Medulla oblongata (tissue), 1 donor: ENCODE data around the gene AKNA.

Experiments used
- DNase-seq: peaks from one replicate; pipeline ENCODE4 v3.0.0-alpha.2; 2015; ENCODE audit errors: extremely low spot score

The AKNA gene

DNA sequence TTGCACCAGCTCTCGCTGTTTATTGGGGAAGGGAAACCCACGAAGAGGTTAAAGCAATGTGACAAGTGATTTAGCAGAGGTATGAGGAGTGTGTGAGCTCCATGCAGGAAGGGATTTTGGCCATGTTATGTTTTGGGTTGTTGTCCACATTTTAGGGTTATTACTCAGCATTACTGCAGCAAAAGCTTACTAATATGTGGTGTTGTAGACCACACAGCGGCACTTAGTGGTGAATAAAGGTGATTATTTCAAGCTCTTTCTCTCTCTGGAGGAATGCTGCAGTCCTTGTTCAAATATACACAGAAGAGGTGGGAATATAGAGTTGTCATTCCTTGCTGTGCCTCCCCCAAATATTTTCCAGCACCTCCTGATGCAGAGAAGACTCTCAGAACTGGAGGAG lies 29.7 kb upstream of the AKNA start:
- no peak for DNase-seq

DNA sequence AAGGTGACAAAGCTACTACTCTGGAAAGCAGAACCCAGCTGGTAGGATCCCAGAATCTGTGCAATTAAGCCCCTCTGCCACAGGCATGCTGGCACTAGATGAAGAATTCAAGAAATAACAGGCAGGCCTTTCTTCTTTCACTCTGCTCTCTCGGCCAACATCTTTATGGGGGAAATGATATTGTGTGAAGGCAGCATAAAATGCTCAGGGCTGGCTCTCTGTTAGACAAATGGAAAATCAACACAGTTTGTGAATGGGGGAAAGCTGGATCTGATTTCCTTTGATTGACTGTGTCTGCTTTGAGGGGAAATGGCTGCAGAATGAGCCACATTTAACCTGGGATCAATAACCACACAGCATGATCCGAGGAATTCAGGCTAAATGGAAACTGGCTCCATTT lies 29.1 kb upstream of the AKNA start:
- no peak for DNase-seq

DNA sequence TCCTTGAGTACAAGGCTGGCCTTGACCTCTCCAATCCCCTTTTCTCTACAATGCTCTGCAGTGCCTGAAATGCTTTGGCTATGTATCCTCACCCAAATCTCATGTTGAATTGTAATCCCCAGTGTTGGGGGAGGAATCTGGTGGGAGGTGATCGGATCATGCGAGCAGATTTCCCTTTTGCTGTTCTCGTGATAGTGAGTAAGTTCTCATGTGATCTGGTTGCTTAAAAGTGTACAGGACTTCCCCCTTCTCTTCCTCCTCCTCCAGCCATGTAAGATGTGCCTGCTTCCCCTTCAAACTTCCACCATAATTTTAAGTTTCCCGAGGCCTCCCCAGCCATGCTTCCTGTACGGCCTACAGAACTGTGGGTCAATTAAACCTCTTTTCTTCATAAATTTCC lies 28.5 kb upstream of the AKNA start:
- no peak for DNase-seq

DNA sequence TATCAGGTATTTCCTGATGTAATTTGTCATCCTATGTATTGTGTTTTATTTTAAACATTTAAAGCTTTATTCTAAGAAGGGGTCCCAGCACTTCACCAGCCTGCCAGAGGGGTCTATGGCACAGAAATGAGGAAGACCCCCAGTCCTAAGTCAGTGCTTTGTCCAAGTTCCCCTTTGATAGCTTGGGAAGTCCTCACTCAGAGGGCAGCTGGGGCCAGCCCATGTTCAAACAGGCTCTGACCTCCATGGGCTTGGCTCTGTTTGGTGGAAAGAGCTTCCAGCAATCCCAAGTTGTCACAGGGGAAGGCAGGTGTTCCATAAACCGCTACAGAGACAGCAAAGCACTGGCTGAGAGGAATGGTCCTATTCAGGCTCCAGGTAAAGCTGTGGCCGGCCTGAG lies 26.6 kb upstream of the AKNA start:
- no peak for DNase-seq

DNA sequence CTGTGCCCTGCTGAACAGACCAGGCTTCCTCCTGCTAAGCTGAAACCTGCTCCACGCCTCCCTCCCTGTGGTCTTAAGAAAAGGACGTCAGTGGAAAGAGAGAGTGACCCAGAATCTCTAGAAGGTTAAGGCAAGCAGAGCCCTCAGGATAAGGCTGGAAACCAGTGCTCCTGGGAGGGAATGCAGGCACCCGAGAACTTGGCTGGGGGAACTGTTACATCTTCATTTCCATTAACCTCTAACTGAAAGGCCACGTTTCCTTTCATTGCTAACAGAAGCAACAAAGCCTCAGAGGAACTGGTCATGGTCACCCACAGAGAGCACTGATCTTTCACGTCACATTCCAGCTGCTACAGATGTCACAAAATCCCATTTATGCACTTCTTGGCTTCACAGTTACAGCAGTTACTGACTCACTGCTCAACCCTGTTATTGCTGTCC lies 26.1 kb upstream of the AKNA start:
- no peak for DNase-seq

DNA sequence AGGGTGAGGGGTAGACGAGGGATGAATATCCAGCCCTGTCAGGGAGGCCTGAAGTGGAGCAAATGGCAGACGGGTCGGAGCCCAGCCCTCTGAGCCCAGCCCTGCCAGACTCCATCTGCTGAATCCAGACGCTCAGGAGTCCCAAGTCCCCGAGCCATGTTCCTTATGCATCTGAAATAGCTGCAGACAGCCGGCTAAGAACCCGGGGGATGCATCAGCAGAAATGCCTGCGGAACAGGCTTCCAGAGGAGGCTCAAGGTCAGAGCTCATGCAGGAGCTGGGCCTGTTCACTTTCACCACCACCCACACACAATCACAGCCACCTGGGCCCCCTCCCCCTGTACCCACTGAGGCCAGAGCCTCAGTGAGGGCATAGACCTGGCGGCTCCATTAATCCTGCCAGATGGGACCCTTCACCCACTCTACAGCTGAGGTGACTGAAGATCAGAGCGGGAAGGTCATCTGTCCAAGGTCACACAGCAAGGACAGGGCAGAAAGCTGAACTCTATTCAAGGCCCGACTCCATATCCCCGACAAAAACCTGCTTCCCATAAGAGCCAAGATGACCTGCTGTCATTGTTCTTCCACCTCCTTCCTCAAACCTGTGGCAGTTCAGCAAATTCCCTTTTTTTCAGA lies 24.4 kb upstream of the AKNA start:
- no peak for DNase-seq

DNA sequence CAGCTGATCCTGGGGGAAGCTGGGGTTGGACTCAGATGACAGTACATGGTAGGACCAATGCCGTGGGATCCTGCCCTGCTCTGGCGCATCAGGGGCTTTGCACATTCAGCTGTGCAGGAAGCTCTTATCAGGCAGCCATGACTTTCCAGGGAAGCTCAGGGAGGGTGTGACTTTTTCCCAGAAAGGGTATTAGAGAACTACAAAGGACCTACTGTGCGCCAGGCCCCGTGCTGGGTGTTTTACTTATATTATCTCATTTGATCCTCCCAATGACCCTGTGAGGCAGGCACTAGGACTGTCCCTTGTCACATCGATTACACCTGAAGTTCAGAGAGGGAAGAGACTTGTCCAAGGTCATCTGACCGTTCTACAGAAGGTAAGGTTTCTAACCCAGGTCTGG lies 23.7 kb upstream of the AKNA start:
- no peak for DNase-seq

DNA sequence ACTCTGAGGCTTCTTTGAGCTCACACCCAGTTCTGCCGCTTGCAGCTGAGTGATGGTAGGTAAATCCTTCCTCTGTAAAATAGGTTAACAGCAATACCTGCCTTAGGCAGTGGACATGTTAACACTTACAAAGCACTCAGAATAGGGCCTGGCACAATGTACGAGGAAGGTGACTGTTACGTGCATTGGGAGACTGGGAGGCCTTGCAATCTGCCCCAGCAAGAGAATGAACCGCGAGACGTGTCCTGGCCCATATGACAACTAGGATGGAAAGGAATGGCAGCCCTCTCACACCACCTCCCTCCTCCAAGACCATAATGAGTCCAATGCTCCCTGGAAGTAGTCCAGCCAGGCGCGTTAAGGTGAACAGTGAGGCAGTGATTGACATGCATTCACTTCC lies 23.1 kb upstream of the AKNA start:
- no peak for DNase-seq

DNA sequence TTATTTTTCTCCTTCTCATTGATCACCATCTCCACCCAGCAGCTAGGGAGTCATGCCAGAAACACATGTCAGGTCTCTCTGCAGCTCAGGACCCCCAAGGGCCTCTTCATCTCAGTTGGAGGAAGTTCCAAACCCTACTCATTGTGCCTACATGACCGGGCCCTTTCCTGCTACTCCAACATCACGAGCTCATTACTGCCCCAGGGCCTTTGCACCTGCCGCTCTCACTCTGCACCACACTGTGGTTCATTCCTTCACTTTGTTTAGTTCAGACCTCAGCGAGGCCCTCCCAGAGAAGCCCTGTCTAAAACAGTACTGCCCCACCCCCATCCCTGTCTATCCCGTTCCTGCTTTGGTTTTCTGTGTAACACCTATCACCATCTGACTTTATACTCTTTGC lies 22.1 kb upstream of the AKNA start:
- DNase-seq = no peak

DNA sequence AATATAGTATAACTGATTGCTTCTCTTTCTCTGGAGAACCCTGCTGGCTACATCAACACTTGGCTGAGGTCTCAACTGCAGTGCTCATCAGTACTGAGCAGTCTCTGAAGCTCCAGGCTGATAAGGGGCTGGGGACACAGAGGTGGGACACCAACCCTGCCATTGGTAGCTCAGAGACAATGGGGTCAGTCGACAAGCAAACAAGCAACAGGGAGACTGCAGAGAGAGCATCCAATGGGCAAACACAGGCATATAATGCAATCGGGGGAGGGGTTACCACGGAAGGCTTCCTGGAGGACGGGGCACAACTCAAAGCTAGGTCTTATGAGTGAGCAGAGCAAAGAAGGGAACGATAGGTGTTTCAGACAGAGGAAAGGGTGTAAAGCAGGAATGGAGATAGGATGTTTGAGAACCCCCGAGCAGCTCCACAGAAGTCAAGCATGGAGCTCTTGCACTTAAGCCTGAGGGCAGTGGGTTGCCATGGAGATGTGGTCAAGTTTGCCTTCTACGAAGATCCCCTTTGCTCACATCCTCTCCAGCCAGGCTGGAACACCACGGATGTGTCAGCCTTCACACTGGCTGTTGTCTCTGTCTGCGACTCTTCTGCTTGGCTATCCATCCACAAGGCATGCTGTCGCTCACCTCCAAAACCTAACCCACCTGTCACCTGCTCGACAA lies 21.5 kb upstream of the AKNA start:
- no peak for DNase-seq

DNA sequence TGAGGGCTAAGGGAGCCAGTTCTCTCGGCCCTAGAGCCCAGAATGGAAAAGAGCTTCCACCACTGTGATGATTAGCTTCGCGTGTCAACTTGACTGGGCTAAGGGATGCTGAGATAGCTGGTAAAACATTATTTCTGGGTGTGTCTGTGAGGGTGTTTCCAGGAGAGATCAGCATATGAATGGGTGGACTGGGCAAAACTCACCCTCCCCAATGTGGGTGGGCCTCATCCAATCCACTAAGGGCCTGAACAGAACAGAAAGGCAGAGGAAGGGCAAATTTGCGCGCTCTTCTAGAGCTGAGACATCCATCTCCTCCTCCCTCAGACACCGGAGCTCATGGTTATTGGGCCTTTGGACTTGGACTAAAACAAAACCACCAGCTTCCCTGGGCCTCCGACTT lies 20.9 kb upstream of the AKNA start:
- DNase-seq = no peak

DNA sequence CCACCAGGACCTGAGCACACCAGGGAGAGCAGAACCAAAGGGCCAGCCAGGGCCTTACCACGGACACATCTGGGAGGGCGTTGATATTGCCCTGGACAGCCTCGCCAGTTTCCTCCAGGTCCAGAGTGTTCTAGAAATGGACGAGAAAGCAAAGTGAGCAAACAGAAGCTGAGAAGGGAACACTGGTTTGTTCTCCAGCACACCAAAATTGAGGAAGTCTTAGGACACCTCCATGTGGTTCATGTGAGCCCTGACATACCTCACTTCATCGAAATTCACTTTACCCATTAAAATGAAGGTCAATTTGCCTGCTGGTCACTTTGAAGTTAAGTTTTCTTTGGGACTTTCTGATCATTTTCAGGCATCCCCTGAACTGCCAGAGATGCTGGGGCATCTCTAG lies 20.1 kb upstream of the AKNA start:
- no peak for DNase-seq

DNA sequence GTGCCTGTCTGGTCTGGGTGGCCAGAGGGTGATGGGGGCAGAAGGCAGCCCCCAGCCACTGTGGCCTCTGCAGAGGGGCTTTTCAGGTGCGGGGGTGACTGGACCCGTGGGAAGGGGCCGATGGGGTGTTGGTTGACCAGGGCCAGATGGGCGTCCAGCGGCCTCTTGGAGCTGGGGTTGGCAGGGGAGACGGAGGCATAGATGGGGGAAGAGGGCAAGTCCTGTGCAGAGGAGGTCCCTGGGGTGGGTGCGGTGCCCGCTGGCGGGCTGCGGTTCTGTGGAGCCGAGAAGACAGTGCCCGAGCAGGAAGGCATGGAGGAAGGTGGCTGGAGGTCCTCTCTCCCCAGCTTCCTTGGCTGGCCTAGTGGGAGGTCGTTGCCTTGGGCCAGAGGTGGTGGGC lies 18.7 kb upstream of the AKNA start:
- DNase-seq = no peak

DNA sequence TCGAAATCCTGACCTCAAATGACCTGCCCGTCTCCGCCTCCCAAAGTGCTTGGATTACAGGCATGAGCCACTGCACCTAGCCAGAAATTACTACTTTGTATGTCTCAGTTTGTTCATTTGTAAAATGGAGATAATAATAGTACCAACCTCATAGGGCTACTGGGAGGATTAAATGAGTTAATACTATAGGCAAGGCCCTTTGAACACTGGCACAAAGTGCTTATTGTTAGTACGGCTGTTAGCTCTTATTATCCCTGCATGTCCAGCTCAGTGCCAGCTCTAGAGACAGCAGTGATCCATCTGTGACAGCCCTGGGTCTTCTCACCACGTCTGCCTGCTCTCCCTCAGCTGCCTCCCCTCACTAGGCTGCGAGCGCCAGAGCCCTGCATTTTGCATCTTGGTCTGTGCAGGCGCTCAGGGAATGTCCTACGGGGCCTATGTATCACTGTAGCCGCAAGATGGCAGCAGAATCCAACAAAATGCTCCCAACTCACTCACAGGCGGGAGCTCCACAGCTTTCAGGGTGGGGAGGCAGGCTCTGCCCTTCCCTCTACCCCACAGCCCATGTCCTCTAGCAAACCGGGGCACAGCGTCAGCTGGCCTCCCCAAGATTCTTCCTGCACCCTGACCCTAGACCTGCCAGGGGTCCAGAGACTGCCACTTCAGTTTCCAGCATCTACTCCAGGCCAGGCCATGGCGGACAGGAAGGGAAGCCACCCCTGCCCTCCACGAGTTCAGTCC lies 17.7 kb upstream of the AKNA start:
- peak; percentile 95 for DNase-seq

DNA sequence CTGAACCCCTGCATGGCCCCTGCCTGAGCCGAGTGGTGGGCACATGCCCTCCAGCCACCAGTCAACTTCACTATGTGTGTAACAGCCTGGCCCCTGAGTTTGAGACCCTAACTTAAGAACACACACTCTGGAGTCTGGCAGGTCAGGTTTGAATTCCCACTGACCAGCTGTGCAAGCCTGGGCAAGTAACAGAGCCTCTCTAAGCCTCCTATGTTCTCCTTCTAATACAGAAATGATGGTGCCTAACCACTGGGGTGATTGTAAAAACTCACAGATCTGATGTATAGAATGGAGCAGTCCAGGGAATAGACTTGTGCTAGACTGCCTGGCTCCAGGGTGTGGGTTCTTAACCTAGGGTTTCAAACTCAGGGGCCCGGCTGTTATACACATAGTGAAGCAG lies 16.7 kb upstream of the AKNA start:
- DNase-seq = no peak

DNA sequence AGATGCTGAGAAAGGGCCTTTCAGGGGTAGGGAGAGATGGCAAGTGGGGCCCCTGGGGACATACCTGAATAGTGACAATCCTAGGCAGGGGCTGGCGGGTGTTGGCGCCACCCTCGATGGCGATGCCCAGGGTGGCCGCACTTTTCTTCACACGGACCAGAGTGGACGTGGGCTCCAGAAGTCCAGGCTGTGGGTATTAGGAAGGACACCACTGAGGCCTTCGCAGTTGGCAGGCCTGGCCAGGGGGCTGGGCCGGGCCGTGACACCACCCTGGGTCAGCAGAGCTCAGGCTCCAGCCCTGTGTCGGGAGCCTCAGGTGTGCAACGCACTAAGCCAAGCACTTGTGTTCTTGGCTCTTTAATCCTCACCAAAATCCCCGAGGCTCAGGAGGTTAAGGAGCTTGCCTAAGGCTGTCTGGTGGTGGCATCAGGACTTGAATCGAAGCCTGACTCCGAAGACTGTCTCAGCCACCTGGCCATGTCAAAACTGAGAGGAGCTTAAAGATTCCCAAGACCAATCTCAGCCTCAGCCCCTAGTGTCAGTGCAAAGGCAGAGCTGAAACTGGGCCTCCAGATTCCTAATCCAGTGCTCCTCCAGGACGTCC lies 15.5 kb upstream of the AKNA start:
- no peak for DNase-seq

DNA sequence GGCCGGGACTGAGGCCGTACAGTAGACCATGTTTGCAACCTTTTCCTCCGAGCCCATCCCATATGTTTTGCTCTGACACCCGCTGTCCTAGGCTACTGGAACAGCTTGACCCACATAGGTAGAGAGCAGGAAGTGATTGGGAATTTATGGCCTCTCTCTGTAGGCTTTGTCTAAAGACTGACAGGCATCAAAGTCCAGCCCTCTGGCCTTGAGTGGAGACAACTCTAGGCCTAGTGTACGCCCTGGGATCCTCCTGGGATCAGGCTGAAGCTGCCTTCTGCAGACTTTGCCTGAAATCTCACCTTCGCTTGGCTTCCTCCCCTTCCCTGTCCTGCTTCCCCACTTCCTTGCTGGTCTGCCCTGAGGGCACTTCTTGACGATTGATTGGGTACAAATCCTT lies 13.6 kb upstream of the AKNA start:
- DNase-seq = no peak

DNA sequence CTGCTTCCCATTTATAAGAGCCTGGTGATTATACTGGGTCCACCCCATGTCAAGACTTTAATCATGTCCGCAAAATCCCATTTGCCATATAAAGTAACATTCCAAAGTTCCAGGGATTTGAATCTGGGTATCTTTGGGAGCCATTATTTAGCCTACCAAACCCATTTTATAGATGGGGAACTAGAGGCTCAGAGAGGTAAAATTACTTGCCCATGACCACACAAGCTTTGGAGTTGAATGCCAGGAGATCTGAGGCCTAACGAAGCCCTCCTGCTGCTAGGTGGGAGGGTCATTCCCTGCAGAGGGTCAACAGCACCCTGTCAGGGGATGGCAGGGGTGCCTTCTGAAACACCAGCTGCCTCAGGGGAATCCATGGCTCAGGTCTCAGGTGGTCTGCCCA lies 13.0 kb upstream of the AKNA start:
- no peak for DNase-seq

DNA sequence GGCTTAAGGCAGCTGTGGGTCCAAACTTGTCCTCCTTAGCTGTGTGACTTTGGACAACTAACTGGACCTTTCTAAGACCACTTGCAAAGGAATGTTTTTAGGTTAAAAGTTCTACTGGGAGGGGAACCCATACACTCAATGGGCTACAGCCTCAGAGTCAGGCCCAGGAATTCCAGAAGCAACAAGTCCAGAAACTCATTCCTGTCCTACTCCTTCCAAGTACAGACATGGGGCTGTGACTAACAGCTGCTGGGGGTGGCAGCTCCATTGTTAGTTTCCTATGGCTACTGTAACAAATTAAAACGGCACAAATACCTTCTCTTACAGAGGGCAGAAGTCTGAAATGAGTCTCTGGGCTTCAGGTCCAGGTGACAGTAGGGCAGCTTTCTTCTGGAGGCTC lies 12.4 kb upstream of the AKNA start:
- no peak for DNase-seq

DNA sequence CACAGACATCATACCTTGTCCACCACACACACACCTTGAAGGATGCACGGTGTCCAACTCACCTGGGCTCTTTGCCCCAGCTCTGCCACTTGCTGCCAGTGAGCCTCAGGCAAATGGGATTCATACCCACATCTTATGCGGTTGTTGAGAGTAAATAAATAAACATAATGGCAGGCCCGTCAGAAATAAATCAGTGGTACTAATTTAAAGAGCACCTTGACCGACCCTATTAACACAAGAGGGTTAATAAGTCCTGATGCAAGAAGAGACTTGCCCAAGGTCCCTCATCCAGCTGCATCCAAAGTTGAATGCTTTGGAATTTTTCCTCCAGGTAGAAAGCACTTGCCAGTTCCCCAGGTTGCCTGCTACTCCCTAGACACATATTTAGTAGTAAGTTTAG lies 11.6 kb upstream of the AKNA start:
- DNase-seq = no peak

DNA sequence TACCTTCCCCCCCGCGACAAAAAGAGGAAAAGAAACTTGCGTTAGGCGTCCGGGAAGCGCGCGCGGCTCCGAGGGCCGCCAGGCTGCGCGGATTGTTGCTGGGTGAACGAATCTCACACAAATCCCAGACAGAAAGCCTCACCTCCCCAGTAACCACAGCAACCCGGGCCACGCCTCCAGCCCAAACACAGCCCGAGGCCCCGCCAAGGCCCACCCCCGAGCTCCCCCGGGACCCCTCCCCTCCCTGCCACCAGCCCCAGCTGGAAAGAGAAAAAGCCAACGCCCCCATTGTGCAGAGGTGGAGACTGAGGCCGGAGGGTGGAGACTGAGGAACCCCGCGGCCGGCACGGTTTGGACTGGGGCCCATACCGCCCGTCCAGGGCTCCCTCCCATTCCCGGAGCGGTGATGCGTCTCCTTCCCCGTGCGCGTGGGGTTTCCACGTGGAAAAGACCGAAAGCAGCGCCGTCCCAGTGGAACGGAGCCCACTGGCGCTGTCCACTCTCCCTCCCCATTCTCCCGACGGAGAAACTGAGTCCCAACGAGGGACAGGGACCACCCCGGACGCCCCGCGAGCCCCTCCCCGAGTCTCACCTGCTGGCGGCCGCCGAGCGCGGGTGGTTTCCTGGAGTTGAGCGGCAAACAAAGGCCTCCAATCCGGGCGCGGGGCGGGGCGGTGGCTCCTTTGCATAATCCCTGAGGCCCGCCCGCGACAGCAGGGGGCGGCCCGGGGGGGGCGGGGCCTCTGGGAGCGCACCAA lies 10.2 kb upstream of the AKNA start:
- peak; percentile 96 for DNase-seq

DNA sequence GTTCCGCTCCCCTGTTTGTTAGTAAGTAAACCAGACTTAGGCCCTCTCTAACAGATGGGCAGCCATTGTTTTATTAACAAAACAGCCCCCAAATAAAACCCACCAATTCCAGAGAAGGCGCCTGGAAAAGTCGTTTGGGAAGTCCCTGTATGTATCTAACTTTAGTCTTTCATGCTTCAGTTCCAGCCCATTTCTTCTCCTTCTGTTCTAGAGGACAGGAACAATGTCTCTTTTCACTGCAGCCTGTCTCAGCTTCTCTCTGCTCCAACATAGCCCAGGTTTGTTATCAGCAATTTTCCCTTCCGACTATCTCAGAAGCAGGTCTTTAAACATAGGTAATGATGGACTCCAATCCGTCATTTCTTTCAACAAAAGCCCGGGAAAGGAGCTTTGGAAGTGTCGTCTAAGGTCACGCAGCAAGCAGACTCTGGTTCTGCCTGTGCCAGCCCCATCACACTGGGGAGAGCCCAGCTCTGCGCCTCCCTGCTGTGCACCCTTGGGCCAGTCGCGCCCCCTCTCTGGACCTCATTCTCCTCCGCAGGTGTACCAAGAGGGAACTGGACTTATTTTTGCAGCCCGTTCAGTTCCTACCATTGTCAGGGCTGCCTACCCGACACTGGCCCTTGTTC lies 9.6 kb upstream of the AKNA start:
- DNase-seq = no peak
